Brain microvascular endothelial cell (primary cell): ENCODE data around the gene INPP4B.

Experiments
- DNase-seq: peaks from one replicate; pipeline ENCODE4 v3.0.0-alpha.2; 2020
- H3K27ac ChIP-seq: fragments of 250-450 bp; sonication (Bioruptor Pico); 2 replicates; pipeline ENCODE4 v1.5.1; 2020; ENCODE audit warnings: mild to moderate bottlenecking, moderate library complexity
- H3K27me3 ChIP-seq: fragments of 250-450 bp; sonication (Bioruptor Pico); replicated peaks from 2 replicates; pipeline ENCODE4 v1.5.1; 2020; ENCODE audit warnings: mild to moderate bottlenecking
- H3K36me3 ChIP-seq: fragments of 250-450 bp; sonication (Bioruptor Pico); replicated peaks from 2 replicates; pipeline ENCODE4 v1.5.1; 2020; ENCODE audit warnings: mild to moderate bottlenecking
- H3K4me3 ChIP-seq: 2 replicates; pipeline ENCODE4 v1.5.1; 2011; ENCODE audit warnings: low read depth, mild to moderate bottlenecking, control low read depth, low read length, moderate library complexity
- in situ Hi-C: cut with HindIII; loops from 2 replicates; pipeline ENCODE4 v1.10.0; 2017; ENCODE audit warnings: low sequenced_read_pairs, low pct_ligation_motif_present
- TF ChIP-seq, protein P1 (sequence below): IDR thresholded peaks from 2 replicates; pipeline ENCODE4 v1.5.1; 2011; ENCODE audit warnings: low read depth, mild to moderate bottlenecking, moderate library complexity, low read length, control low read depth, inconsistent platforms; ENCODE audit errors: missing control alignments

INPP4B gene

DNA sequence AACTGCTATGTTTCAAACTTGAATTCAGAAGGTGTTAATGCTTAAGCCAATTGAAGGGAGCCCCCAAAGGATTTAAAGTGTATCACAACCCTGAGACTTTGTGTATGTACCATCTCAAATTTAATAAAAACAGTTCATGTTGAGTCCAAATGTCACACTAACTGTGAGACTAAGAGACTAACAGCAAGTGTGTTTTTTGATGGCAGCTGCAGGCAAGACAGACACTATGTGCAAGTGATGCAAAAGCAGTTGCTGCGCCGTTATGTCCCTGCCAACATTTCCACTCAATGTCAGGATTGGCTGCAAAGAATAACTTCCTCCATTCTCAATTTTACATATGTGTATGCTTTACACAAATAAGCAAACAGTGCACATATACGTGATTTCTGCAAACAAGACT is 615.1 kb downstream of the INPP4B start:
- no peak for DNase-seq
- no peak overlapping the region for H3K4me3 ChIP-seq
- H3K27ac ChIP-seq, result no peak overlapping the region
- no peaks in the 10 kb centered on the region for H3K36me3 ChIP-seq
- in situ Hi-C loops, result no loop called here
- TF ChIP-seq, protein P1, sequence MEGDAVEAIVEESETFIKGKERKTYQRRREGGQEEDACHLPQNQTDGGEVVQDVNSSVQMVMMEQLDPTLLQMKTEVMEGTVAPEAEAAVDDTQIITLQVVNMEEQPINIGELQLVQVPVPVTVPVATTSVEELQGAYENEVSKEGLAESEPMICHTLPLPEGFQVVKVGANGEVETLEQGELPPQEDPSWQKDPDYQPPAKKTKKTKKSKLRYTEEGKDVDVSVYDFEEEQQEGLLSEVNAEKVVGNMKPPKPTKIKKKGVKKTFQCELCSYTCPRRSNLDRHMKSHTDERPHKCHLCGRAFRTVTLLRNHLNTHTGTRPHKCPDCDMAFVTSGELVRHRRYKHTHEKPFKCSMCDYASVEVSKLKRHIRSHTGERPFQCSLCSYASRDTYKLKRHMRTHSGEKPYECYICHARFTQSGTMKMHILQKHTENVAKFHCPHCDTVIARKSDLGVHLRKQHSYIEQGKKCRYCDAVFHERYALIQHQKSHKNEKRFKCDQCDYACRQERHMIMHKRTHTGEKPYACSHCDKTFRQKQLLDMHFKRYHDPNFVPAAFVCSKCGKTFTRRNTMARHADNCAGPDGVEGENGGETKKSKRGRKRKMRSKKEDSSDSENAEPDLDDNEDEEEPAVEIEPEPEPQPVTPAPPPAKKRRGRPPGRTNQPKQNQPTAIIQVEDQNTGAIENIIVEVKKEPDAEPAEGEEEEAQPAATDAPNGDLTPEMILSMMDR, result no peak
- H3K27me3 ChIP-seq, result no peaks in the 10 kb centered on the region

DNA sequence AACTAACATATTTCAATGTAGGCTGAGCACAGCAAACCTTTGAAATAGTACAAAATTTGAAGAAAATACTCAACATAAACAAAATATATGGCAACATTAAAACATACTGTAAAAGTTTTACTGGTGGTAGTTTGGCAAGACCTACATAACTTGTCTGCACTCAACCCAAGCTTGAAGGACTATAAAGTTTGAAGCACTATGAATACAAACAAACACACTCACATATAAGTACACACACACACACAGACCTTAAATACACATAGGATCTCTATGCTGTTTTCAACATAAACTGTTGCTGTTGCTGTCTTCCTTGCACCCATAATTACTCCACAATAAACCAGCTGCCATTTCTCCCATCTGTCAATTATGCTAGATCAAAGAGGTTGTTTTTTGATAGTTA is 620.1 kb downstream of the INPP4B start:
- Histone ChIP-seq H3K4me3 (no peak overlapping the region), H3K27me3 (no peaks in the 10 kb centered on the region), H3K27ac (no peak overlapping the region), H3K36me3 (no peaks in the 10 kb centered on the region)
- DNase-seq, result no peak
- in situ Hi-C loops, result no loop called here
- TF ChIP-seq, protein P1, result no peak

GRCh38 chr4:142222127-142222526 is 624.0 kb downstream of the INPP4B start:
- H3K36me3 ChIP-seq, result no peaks in the 10 kb centered on the region
- no peaks in the 10 kb centered on the region for H3K27me3 ChIP-seq
- TF ChIP-seq, protein P1, result no peak
- in situ Hi-C loops, result no loop called here
- DNase-seq, result no peak
- H3K4me3 ChIP-seq, result no peak overlapping the region
- no peak overlapping the region for H3K27ac ChIP-seq

GRCh38 chr4:142218726-142219125 is 627.4 kb downstream of the INPP4B start:
- in situ Hi-C loops, result no loop called here
- TF ChIP-seq, protein P1, result no peak
- DNase-seq, result no peak

DNA sequence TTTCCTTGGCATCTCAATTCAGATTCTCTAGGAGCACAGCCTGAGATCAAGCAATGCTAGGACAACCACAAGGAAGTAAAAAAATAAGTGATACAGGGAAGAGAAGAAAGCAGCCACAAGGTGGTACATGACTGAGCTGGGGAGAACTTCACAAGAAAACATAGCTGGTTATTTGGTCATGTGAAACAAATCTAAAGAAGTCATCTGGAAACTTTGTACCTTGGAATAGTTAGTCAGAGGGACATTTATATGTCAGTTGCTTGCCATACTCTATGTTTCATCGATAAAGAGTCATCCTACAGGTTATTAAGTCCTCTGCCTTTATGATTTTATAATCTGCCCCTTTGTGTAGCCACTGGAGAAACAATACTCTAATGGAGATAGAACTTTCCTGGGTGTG is 634.7 kb downstream of the INPP4B start:
- no peak overlapping the region for H3K27ac ChIP-seq
- H3K4me3 ChIP-seq, result no peak overlapping the region
- in situ Hi-C loops, result no loop called here
- H3K36me3 ChIP-seq, result no peaks in the 10 kb centered on the region
- no peaks in the 10 kb centered on the region for H3K27me3 ChIP-seq
- DNase-seq, result no peak
- TF ChIP-seq, protein P1, result peak; percentile 27

More at GRCh38 chr4:142218726-142219125, 627.4 kb downstream of the INPP4B start:
- Histone ChIP-seq H3K36me3 (no peaks in the 10 kb centered on the region), H3K27ac (no peak overlapping the region), H3K27me3 (no peaks in the 10 kb centered on the region), H3K4me3 (no peak overlapping the region)

GRCh38 chr4:142203505-142203904 is 642.6 kb downstream of the INPP4B start:
- H3K27me3 ChIP-seq, result no peaks in the 10 kb centered on the region
- in situ Hi-C loops, result no loop called here
- no peaks in the 10 kb centered on the region for H3K36me3 ChIP-seq
- DNase-seq, result no peak
- TF ChIP-seq, protein P1, result no peak
- no peak overlapping the region for H3K4me3 ChIP-seq
- H3K27ac ChIP-seq, result no peak overlapping the region
